BLaER1 treated with 17β-estradiol and CSF1 and Interleukin-3, amounts not matched to agents 10 nM and 100 nM (cell line): ENCODE data around the gene MAJIN.

Experiments used
- H3K27ac ChIP-seq, 11 experiments: shearing (Covaris generic); formaldehyde crosslinking; 2 replicates each; pipeline ENCODE4 v1.8.1; 2022
- H3K27me3 ChIP-seq, 11 experiments: shearing (Covaris generic); formaldehyde crosslinking; 2 replicates each; pipeline ENCODE4 v1.8.1; 2022
- H3K36me3 ChIP-seq, 11 experiments: shearing (Covaris generic); formaldehyde crosslinking; 2 replicates each; pipeline ENCODE4 v1.8.1; 2022
- H3K4me1 ChIP-seq, 10 experiments: shearing (Covaris generic); formaldehyde crosslinking; 2 replicates each; pipeline ENCODE4 v1.8.1; 2022
- H3K4me2 ChIP-seq, 11 experiments: shearing (Covaris generic); formaldehyde crosslinking; 2 replicates each; pipeline ENCODE4 v1.8.1; 2022
- H3K4me3 ChIP-seq, 10 experiments: shearing (Covaris generic); formaldehyde crosslinking; 2 replicates each; pipeline ENCODE4 v1.8.1; 2022
- H3K9ac ChIP-seq, 11 experiments: shearing (Covaris generic); formaldehyde crosslinking; 2 replicates each; pipeline ENCODE4 v1.8.1; 2022
- H3K9me3 ChIP-seq, 11 experiments: shearing (Covaris generic); formaldehyde crosslinking; replicated peaks in 1 of 11; 2 replicates each; pipeline ENCODE4 v1.8.1; 2022
- H4K20me1 ChIP-seq, 11 experiments: shearing (Covaris generic); formaldehyde crosslinking; 2 replicates each; pipeline ENCODE4 v1.8.1; 2022
- Cebpa-rat ChIP-seq, 11 experiments: shearing (Covaris generic); IDR thresholded peaks; 2 replicates each; pipeline ENCODE4 v1.8.1; 2022

The MAJIN gene

DNA sequence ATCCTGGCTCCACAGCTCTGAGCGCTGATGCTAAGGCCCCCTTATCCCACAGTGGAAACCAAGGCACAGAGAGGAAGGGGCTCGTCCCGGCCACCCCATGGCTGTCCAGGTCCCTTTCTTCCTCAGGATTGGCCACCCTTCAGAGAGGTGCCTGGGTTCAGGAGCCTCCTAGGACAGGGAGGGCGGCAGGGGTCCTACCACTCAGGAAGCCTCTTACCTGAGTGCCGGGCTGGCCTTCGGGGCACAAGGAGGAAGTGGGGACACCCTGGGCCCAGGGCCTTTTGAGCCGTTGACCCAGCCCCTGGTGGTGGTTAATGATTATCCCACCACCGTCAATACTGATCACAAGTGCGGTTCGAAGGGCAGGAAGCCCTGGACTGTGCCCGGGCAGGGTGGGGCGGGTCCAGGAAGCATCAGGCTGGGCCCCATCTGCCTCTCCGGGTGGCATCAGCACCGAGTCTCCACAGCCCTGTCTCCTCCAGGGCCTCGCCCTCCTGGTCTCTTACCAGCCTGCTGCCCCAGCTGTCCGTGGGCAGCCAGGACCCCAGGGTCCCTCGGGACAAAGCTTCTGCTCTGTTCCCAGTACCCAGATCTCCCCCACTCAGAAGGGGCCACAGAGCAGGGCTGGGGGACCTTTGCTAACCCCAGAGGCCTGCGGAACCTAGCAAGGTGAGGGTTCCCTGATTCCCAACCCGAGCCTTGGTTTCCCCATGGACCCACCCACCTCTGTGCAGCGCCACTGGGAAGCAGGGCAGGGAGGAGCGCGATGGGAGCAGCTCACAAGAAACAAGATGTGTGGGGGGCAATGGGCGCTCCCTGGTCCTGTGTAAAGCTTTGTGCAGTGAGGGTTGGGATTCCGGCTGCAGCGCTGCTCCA lies 78.5 kb downstream of the MAJIN start:
- no peak for TF ChIP-seq Cebpa-rat (IDR thresholded peaks at IDR 0.05)
- peak overlapping the region; percentile 78 to 97 (median 91) for H3K4me2 ChIP-seq

GRCh38 chr11:64892838-64893193 lies 79.1 kb downstream of the MAJIN start:
- H3K9ac ChIP-seq = peak overlapping the region; percentile 22 to 77 (median 63); a peak in 20 of 22 replicates
- peaks cover 0 to 9% (median 0%) of the 10 kb centered on the region in 11 experiments; a peak in 3 of 22 replicates for H4K20me1 ChIP-seq
- peaks cover 14 to 34% (median 23%) of the 10 kb centered on the region in 11 experiments for H3K36me3 ChIP-seq
- peak overlapping the region in 2 of 10 experiments; percentile 3 to 29; a peak in 1 of 20 replicates for H3K4me3 ChIP-seq
- H3K27me3 ChIP-seq = no peaks in the 10 kb centered on the region
- peak overlapping the region in 10 of 11 experiments; percentile 27 to 83 (median 72); a peak in 18 of 22 replicates for H3K27ac ChIP-seq
- peak overlapping the region; percentile 78 to 97 (median 91) for H3K4me2 ChIP-seq
- H3K9me3 ChIP-seq = no peaks in the 10 kb centered on the region
- H3K4me1 ChIP-seq = peaks cover 43 to 94% (median 80%) of the 10 kb centered on the region in 10 experiments
- no peak for TF ChIP-seq Cebpa-rat (IDR thresholded peaks at IDR 0.05)

More for the DNA sequence above, 78.5 kb downstream of the MAJIN start:
- Histone ChIP-seq H3K9me3 (no peaks in the 10 kb centered on the region), H3K4me3 (peak overlapping the region in 2 of 10 experiments; percentile 3 to 8; a peak in 2 of 20 replicates), H3K36me3 (peaks cover 20 to 41% (median 29%) of the 10 kb centered on the region in 11 experiments), H3K4me1 (peaks cover 37 to 90% (median 74%) of the 10 kb centered on the region in 10 experiments), H3K9ac (peak overlapping the region; percentile 25 to 77 (median 63); a peak in 20 of 22 replicates), H3K27ac (peak overlapping the region in 10 of 11 experiments; percentile 27 to 83 (median 72); a peak in 19 of 22 replicates), H3K27me3 (no peaks in the 10 kb centered on the region), H4K20me1 (peaks cover 0 to 9% (median 0%) of the 10 kb centered on the region in 11 experiments; a peak in 3 of 22 replicates)

GRCh38 chr11:64892411-64892831 lies 79.5 kb downstream of the MAJIN start:
- peak overlapping the region in 10 of 11 experiments; percentile 27 to 83 (median 72); a peak in 18 of 22 replicates for H3K27ac ChIP-seq
- peak overlapping the region; percentile 22 to 77 (median 63); a peak in 20 of 22 replicates for H3K9ac ChIP-seq

GRCh38 chr11:64891880-64892279 lies 80.0 kb downstream of the MAJIN start:
- Histone ChIP-seq H3K36me3 (peaks cover 7 to 25% (median 14%) of the 10 kb centered on the region in 11 experiments; a peak in 20 of 22 replicates), H3K4me1 (peaks cover 52 to 94% (median 83%) of the 10 kb centered on the region in 10 experiments), H3K27ac (peak overlapping the region in 8 of 11 experiments; percentile 68 to 83 (median 74); a peak in 16 of 22 replicates), H3K27me3 (no peaks in the 10 kb centered on the region), H3K4me3 (no peak overlapping the region), H3K4me2 (peak overlapping the region; percentile 78 to 97 (median 91); a peak in 21 of 22 replicates), H3K9ac (peak overlapping the region in 8 of 11 experiments; percentile 57 to 77 (median 68); a peak in 16 of 22 replicates), H3K9me3 (no peaks in the 10 kb centered on the region), H4K20me1 (peaks cover 0 to 7% (median 0%) of the 10 kb centered on the region in 11 experiments; a peak in 3 of 22 replicates)
- TF ChIP-seq Cebpa-rat (IDR thresholded peaks at IDR 0.05) = no peak

More at GRCh38 chr11:64892411-64892831, 79.5 kb downstream of the MAJIN start:
- H3K4me1 ChIP-seq = peaks cover 47 to 94% (median 82%) of the 10 kb centered on the region in 10 experiments
- no peak for TF ChIP-seq Cebpa-rat (IDR thresholded peaks at IDR 0.05)
- peaks cover 10 to 30% (median 19%) of the 10 kb centered on the region in 11 experiments for H3K36me3 ChIP-seq
- no peaks in the 10 kb centered on the region for H3K27me3 ChIP-seq
- peak overlapping the region in 2 of 10 experiments; percentile 3 to 29; a peak in 1 of 20 replicates for H3K4me3 ChIP-seq
- no peaks in the 10 kb centered on the region for H3K9me3 ChIP-seq
- peaks cover 0 to 9% (median 0%) of the 10 kb centered on the region in 11 experiments; a peak in 3 of 22 replicates for H4K20me1 ChIP-seq
- H3K4me2 ChIP-seq = peak overlapping the region; percentile 78 to 97 (median 91)

- Histone ChIP-seq H3K9ac (peak overlapping the region in 7 of 11 experiments; percentile 59 to 77 (median 69); a peak in 12 of 22 replicates), H3K36me3 (peaks cover 6 to 20% (median 11%) of the 10 kb centered on the region in 11 experiments; a peak in 17 of 22 replicates), H3K27me3 (no peaks in the 10 kb centered on the region), H3K9me3 (no peaks in the 10 kb centered on the region), H4K20me1 (peaks cover 0 to 7% (median 0%) of the 10 kb centered on the region in 11 experiments; a peak in 3 of 22 replicates), H3K4me1 (peaks cover 55 to 89% (median 82%) of the 10 kb centered on the region in 10 experiments), H3K27ac (peak overlapping the region in 8 of 11 experiments; percentile 68 to 83 (median 74); a peak in 12 of 22 replicates), H3K4me3 (no peak overlapping the region), H3K4me2 (peak overlapping the region in 10 of 11 experiments; percentile 83 to 97 (median 92); a peak in 19 of 22 replicates)
- no peak for TF ChIP-seq Cebpa-rat (IDR thresholded peaks at IDR 0.05)
Measured at GRCh38 chr11:64891215-64891848, 80.6 kb downstream of the MAJIN start.

- peaks cover 0 to 12% (median 7%) of the 10 kb centered on the region in 11 experiments; a peak in 12 of 22 replicates for H3K36me3 ChIP-seq
- H3K4me2 ChIP-seq = peak overlapping the region in 9 of 11 experiments; percentile 85 to 97 (median 92); a peak in 18 of 22 replicates
- H3K9me3 ChIP-seq = no peaks in the 10 kb centered on the region
- peaks cover 63 to 93% (median 89%) of the 10 kb centered on the region in 10 experiments for H3K4me1 ChIP-seq
- peaks cover 0 to under 1% (median 0%) of the 10 kb centered on the region in 11 experiments; a peak in 3 of 22 replicates for H4K20me1 ChIP-seq
- H3K9ac ChIP-seq = peak overlapping the region in 5 of 11 experiments; percentile 12 to 77 (median 25); a peak in 5 of 22 replicates
- peak overlapping the region in 7 of 11 experiments; percentile 12 to 83 (median 74); a peak in 7 of 22 replicates for H3K27ac ChIP-seq
- no peaks in the 10 kb centered on the region for H3K27me3 ChIP-seq
- no peak for TF ChIP-seq Cebpa-rat (IDR thresholded peaks at IDR 0.05)
- H3K4me3 ChIP-seq = no peak overlapping the region
Measured at GRCh38 chr11:64890522-64890939, 81.4 kb downstream of the MAJIN start.

DNA sequence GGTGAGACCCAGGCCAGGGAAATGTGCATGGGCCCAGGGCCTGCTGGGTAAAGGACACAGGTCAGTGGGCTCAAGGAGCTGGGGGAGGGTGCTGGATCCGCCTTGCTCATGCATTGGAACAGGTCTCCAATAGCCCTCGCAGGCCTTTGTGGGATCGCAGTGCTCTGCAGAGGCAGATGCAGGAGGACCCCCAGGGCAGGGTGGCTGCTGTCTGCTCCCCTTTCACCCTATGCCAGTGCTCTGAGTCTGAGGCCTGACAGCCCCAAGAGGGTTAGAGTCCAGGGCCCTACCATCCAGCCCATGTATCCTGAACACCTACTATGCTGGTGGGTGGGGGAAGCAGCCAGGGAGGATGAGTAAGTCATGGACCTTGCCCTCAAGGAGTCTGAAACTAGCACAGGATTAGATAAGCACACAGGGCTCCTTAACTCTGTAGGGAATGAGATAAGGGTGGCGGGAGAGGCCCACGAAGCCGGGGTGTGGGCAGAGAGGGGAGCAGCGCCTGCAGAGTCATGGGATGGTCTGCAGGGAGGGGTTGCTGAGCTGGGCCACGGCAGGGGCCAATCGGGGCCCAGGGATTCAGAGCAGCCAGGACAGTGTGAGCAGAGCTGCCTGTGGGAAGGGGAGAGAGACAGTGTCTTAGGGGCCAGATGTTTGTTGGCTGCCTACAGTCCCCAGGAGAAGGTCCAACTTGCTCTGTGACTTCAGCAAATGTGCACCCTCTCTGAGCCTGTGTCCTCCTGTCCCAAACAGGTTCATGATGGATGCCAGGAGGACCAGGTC lies 83.0 kb downstream of the MAJIN start:
- no peak overlapping the region for H3K4me3 ChIP-seq
- peak overlapping the region in 9 of 11 experiments; percentile 2 to 79 (median 51); a peak in 13 of 22 replicates for H3K9ac ChIP-seq
- peak overlapping the region in 7 of 11 experiments; percentile 1 to 83 (median 70); a peak in 10 of 22 replicates for H3K27ac ChIP-seq
- H3K9me3 ChIP-seq = no peaks in the 10 kb centered on the region
- H3K27me3 ChIP-seq = no peaks in the 10 kb centered on the region
- peak overlapping the region; percentile 81 to 97 (median 87) for H3K4me2 ChIP-seq
- H3K4me1 ChIP-seq = peaks cover 68 to 96% (median 95%) of the 10 kb centered on the region in 10 experiments
- no peaks in the 10 kb centered on the region; a peak in 1 of 22 replicates for H4K20me1 ChIP-seq
- H3K36me3 ChIP-seq = no peaks in the 10 kb centered on the region
- TF ChIP-seq Cebpa-rat (IDR thresholded peaks at IDR 0.05) = no peak
